Measurements from ENCODE around the gene OTOS.

OTOS gene

DNA sequence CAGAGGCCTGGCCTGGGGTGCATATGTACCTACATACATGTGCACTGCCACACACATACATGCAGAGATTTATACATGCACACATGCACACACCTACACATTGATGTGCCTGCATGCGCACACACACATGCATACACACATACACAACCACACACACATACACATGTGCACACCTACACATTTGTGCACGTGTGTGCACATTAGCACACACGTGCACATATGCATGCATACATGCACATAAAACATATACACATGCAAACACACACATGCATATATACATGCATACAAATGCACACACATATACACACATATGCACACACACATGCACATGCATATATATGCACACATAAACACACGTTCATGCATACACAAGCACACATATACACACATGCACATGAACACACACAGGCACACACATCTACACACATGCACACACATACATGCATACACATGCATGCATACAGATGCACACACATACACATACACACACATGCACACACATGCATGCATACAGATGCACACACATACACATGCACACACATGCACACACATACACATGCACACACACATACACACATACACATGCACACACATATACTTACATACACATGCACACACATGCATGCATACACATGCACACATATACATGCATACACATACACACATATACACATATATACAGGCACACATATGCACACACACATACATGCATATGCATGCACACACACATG, 23.6 kb upstream of the OTOS start:
- Mint-ChIP-seq H3K9me3 (no peaks in the 10 kb centered on the region), H3K27me3 (peaks cover 21 to 64% of the 10 kb centered on the region in 2 donors)
- ATAC-seq (replicated peaks): no peak

DNA sequence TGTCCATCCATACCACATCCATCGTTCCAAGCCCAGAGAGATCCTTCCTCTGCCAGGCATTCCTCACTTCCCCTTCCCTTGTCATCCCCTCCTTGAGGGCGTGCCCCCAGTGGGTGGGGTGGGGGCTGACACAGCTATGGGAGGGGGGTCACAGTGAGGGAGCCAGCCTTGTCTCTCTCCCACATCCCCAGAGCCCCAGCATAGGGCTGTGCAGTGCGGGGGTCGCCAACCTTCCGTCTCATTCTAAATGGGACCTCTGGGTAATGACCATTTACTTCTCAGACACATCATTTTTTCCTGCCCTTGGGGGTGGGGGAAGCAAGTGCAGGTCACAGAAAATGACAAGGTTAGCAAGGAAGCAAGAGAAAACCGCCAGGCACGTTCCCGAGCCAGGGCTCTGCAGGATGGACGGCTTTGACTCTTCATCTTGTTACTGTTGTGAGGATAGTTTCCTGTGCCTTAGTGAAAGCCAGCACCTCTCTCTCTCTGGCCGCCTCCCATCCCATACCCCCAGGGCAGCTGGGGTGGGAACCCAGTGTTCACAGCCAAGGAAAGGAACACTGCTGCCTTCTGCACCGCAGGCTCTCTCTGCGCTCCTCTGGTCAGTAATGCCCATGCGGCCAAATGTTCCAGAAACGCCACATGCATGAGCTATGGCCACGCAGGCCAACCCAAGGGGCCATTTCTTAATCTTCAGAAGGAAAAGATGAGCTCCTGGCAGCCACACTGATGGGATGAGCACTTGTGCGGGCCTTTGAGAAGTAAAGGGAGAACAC, 22.7 kb upstream of the OTOS start:
- H3K9me3 Mint-ChIP-seq: no peaks in the 10 kb centered on the region
- no peak for DNase-seq
- H3K27me3 Mint-ChIP-seq: peaks cover 21 to 55% of the 10 kb centered on the region in 2 donors
- ATAC-seq (replicated peaks): no peak
- H3K27ac Mint-ChIP-seq: no peak overlapping the region
- no peaks in the 10 kb centered on the region for H3K4me1 Mint-ChIP-seq (ENCODE audit: low read depth in 2 of 2)
- H3K36me3 Mint-ChIP-seq (ENCODE audit: insufficient read depth): peaks cover 3% of the 10 kb centered on the region
- no peak overlapping the region for H3K4me3 Mint-ChIP-seq

More for the DNA sequence above, 23.6 kb upstream of the OTOS start:
- DNase-seq: no peak
- no peak overlapping the region for H3K4me3 Mint-ChIP-seq
- peaks cover 3% of the 10 kb centered on the region for H3K36me3 Mint-ChIP-seq (ENCODE audit: insufficient read depth)
- no peak overlapping the region for H3K27ac Mint-ChIP-seq
- H3K4me1 Mint-ChIP-seq (ENCODE audit: low read depth in 2 of 2): no peaks in the 10 kb centered on the region

- Mint-ChIP-seq H3K9me3 (no peaks in the 10 kb centered on the region), H3K4me1 (ENCODE audit: low read depth in 2 of 2) (no peaks in the 10 kb centered on the region), H3K27me3 (peaks cover 21 to 49% of the 10 kb centered on the region in 2 donors), H3K27ac (no peak overlapping the region), H3K4me3 (no peak overlapping the region), H3K36me3 (ENCODE audit: insufficient read depth) (peaks cover 3% of the 10 kb centered on the region)
- DNase-seq (no peak), ATAC-seq (replicated peaks) (no peak)
These were observed 22.1 kb upstream of the OTOS start for GRCh38 chr2:240162531-240162930.

DNA sequence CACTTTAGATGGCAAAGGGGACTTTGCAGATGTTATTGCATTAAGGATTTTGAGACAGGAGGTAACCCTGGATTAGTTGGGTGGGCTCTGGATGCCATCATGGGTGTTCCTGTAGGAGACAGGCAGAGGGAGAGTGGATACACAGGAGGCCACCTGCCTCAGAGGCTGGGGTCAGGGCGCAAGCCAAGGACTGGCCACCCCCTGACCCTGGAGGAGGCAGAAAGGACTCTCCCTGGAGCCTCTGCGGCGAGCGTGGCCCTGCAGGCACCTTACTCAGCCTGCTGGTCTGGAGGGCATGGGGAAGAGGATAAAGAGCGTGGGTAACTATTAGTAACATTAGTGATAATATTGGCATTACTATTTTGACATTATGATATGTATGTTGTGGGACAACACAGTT, 21.6 kb upstream of the OTOS start:
- no peaks in the 10 kb centered on the region for H3K4me1 Mint-ChIP-seq (ENCODE audit: low read depth in 2 of 2)

DNA sequence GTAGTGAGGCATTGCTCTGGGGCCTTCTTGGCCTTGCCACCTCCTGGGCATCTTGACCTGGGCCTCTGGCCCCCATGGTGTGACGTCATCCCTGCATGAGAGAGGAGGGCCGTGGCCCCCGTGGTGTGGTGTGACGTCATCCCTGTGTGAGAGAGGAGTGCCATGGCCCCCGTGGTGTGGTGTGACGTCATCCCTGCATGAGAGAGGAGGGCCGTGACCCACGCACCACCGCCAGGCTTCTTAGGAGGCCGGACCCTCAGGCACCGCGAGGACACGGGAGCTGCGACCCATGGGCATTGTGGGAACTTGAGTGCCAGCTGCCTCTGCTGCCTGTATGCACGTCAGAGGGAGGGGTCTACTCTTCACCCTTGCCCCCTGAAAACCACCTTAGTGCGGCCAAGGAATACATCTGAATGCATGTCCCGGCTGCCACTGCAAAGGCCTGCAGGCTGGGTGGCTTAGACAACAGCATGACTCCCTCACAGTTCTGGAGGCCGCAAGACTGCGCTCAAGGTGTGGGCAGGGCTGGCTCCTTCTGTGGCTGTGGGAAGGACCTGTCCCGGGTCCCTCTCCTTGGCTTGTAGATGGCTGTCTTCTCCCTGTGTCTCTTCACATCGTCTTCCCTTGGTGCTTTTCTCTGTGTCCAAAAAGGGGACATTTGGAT, 20.8 kb upstream of the OTOS start:
- Mint-ChIP-seq H3K36me3 (ENCODE audit: insufficient read depth) (peaks cover 3% of the 10 kb centered on the region), H3K4me1 (ENCODE audit: low read depth in 2 of 2) (no peaks in the 10 kb centered on the region)

More for the DNA sequence above, 21.6 kb upstream of the OTOS start:
- Mint-ChIP-seq H3K36me3 (ENCODE audit: insufficient read depth) (peaks cover 3% of the 10 kb centered on the region), H3K27me3 (peaks cover 21 to 44% of the 10 kb centered on the region in 2 donors), H3K9me3 (no peaks in the 10 kb centered on the region), H3K27ac (peak overlapping the region in 1 of 2 donors; percentile 7), H3K4me3 (no peak overlapping the region)
- DNase-seq: no peak
- no peak for ATAC-seq (replicated peaks)

DNA sequence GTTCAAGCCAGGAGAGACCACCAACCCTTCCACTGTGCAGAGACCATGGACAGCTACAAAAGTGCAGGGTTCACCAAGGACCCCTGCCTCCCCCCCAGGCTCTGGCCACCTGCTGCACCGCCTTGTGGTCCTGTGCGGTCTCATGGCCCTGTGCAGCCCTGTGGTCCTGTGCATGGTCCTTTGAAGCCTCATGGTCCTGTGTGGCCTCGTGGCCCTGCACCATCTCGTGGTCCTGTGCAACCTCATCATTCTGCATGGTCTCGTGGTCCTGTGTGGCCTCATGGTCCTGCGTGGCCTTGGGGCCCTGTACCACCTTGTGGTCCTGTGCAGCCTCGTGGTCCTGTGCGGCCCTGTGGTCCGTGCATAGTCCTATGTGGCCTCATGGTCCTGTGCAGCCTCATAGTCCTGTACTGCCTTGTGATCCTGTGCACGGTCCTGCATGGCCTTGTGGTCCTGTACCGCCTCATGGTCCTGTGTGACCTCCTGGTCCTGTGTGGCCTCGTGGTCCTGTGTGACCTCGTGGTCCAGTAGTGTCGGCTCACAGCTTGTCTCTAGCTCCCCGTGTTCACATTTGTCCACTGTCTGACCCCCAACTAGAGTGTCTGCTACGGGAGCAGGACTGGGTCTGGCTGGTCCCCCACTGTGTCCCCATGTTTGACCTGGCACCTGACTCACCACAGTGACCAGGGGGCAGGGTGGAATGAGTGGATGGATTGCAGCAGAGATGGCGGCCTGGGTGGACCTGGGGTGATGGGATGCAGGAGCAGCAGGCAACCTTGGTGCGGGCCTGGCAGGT, 20.0 kb upstream of the OTOS start:
- Mint-ChIP-seq H3K36me3 (ENCODE audit: insufficient read depth) (peaks cover 3% of the 10 kb centered on the region), H3K27me3 (peaks cover 16 to 33% of the 10 kb centered on the region in 2 donors), H3K27ac (no peak overlapping the region), H3K9me3 (no peaks in the 10 kb centered on the region), H3K4me1 (ENCODE audit: low read depth in 2 of 2) (no peaks in the 10 kb centered on the region), H3K4me3 (no peak overlapping the region)
- ATAC-seq (replicated peaks) (no peak), DNase-seq (no peak)

More for the DNA sequence above, 20.8 kb upstream of the OTOS start:
- peaks cover 16 to 39% of the 10 kb centered on the region in 2 donors for H3K27me3 Mint-ChIP-seq
- H3K27ac Mint-ChIP-seq: no peak overlapping the region
- no peaks in the 10 kb centered on the region for H3K9me3 Mint-ChIP-seq
- ATAC-seq (replicated peaks) (no peak), DNase-seq (no peak)
- H3K4me3 Mint-ChIP-seq: no peak overlapping the region

DNA sequence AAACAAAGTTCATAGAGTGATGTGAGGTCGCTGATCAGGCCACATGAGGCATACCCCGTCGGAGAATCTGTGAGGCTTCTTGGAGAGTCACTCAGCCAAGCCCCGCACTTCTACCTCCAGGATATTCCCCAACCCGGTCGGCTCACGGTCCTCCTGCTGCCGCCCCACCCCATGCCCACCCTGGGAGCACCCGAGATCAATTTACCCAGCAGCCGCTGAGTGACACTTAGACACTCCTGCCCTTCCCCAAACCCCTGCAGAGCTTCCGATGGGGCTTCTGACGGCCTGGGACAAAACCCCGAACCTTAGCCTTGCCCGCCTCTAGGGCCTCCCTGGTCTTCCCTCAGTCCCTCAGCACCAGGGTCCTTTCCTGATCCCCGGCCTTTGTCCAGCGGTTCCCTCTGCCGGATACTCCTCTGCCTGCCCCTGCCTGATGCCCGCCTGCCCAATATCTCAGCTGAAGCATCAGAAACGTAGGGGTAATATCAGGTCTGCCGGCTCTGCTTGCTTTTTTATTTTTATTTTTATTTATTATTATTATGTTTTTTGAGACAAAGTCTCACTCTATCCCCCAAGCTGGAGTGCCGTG, 18.9 kb upstream of the OTOS start:
- H3K4me3 Mint-ChIP-seq: no peak overlapping the region
- ATAC-seq (replicated peaks): no peak

GRCh38 chr2:240157147-240157470, 16.7 kb upstream of the OTOS start:
- peaks cover 12 to 33% of the 10 kb centered on the region in 2 donors for H3K27me3 Mint-ChIP-seq
- DNase-seq (no peak), ATAC-seq (replicated peaks) (no peak)
- H3K36me3 Mint-ChIP-seq (ENCODE audit: insufficient read depth): peaks cover 3% of the 10 kb centered on the region
- H3K4me3 Mint-ChIP-seq: no peak overlapping the region
- no peak overlapping the region for H3K27ac Mint-ChIP-seq
- no peaks in the 10 kb centered on the region for H3K9me3 Mint-ChIP-seq
- H3K4me1 Mint-ChIP-seq (ENCODE audit: low read depth in 2 of 2): no peaks in the 10 kb centered on the region

More for the DNA sequence above, 18.9 kb upstream of the OTOS start:
- peaks cover 3% of the 10 kb centered on the region for H3K36me3 Mint-ChIP-seq (ENCODE audit: insufficient read depth)
- H3K27ac Mint-ChIP-seq: no peak overlapping the region
- peaks cover 20 to 30% of the 10 kb centered on the region in 2 donors for H3K27me3 Mint-ChIP-seq
- no peaks in the 10 kb centered on the region for H3K4me1 Mint-ChIP-seq (ENCODE audit: low read depth in 2 of 2)
- DNase-seq: no peak
- H3K9me3 Mint-ChIP-seq: no peaks in the 10 kb centered on the region

- no peak for DNase-seq
- no peaks in the 10 kb centered on the region for H3K4me1 Mint-ChIP-seq (ENCODE audit: low read depth in 2 of 2)
- no peak for ATAC-seq (replicated peaks)
- H3K27ac Mint-ChIP-seq: no peak overlapping the region
- H3K9me3 Mint-ChIP-seq: no peaks in the 10 kb centered on the region
- no peak overlapping the region for H3K4me3 Mint-ChIP-seq
- peaks cover 12 to 33% of the 10 kb centered on the region in 2 donors for H3K27me3 Mint-ChIP-seq
- H3K36me3 Mint-ChIP-seq (ENCODE audit: insufficient read depth): peaks cover 3% of the 10 kb centered on the region
These were observed 16.1 kb upstream of the OTOS start for GRCh38 chr2:240156435-240157146.

DNA sequence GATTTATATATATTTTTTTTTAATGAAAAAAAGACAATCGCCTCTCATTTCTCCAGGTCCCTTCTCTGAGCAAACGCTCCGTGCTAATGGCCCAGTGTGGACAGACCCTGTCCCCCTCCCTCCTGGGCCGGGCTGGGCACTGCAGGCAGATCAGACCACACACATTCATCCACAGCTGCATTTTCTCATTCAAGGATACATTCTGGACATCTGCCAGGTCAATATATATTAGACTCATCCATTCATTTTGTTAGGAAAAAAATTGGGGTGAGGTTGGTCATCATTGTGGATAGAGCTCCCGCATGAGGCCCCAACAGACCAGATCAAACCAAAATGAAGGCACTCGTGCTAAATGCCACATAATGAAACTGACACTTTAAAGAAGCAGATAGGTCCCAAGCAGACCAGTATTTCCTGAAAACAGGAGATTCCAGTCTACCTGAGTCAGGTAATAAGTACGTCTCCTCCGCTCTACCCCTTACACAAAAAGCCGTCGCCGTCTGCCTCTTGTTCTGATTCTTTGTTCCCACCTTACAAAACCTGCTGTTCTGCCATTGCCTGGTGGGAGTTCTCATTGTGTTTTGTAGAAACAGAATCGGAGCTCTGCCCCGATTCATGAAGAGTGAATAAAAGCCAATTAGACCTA, 15.4 kb upstream of the OTOS start:
- H3K27me3 Mint-ChIP-seq: peaks cover 15 to 37% of the 10 kb centered on the region in 2 donors

GRCh38 chr2:240155048-240155744, 14.7 kb upstream of the OTOS start:
- DNase-seq (no peak), ATAC-seq (replicated peaks) (no peak)
- peaks cover 15 to 40% of the 10 kb centered on the region in 2 donors for H3K27me3 Mint-ChIP-seq
- H3K9me3 Mint-ChIP-seq: no peaks in the 10 kb centered on the region
- H3K36me3 Mint-ChIP-seq (ENCODE audit: insufficient read depth): no peaks in the 10 kb centered on the region
- peak overlapping the region in 1 of 2 donors; percentile 49 for H3K27ac Mint-ChIP-seq
- H3K4me1 Mint-ChIP-seq (ENCODE audit: low read depth in 2 of 2): peaks cover 0 to under 1% of the 10 kb centered on the region in 2 donors
- no peak overlapping the region for H3K4me3 Mint-ChIP-seq

More for the DNA sequence above, 15.4 kb upstream of the OTOS start:
- peak overlapping the region in 1 of 2 donors; percentile 49 for H3K27ac Mint-ChIP-seq
- no peak overlapping the region for H3K4me3 Mint-ChIP-seq
- ATAC-seq (replicated peaks): no peak
- H3K4me1 Mint-ChIP-seq (ENCODE audit: low read depth in 2 of 2): no peaks in the 10 kb centered on the region
- no peak for DNase-seq
- H3K36me3 Mint-ChIP-seq (ENCODE audit: insufficient read depth): no peaks in the 10 kb centered on the region
- no peaks in the 10 kb centered on the region for H3K9me3 Mint-ChIP-seq

All from effector memory CD8-positive, alpha-beta T cell (primary cell).